Esophagus squamous epithelium (tissue), 4 donors: Measurements from ENCODE around the gene ERI2.

ENCODE experiments used
- CTCF ChIP-seq, 6 experiments: fragments of 450-650 bp in 4 of 6; fragments of 200-600 bp in 2 of 6; sonication (generic) in 2 of 6; IDR thresholded peaks; one replicate each; pipeline ENCODE4 v1.5.1; 2016 to 2019; ENCODE audit warnings: antibody characterized with exemption in 6 of 6, mild to moderate bottlenecking in 4 of 6, moderate library complexity in 4 of 6
- POLR2A ChIP-seq, 4 donors: fragments of 450-650 bp; IDR thresholded peaks; one replicate each; pipeline ENCODE4 v1.6.1; 2017; ENCODE audit warnings: antibody characterized with exemption in 4 of 4, mild to moderate bottlenecking in 4 of 4, moderate library complexity in 3 of 4

- no peak for TF ChIP-seq CTCF (IDR thresholded peaks at IDR 0.05)
- TF ChIP-seq POLR2A (IDR thresholded peaks at IDR 0.05), result no peak
Measured at GRCh38 chr16:20755238-20755637, 51.0 kb downstream of the ERI2 start.
